B cell (primary cell): Measurements from ENCODE around the gene POLR1C.

Source experiments
- CTCF ChIP-seq: fragments of 200-600 bp; IDR thresholded peaks from one replicate; pipeline ENCODE4 v1.8.0; 2022; ENCODE audit warnings: antibody characterized with exemption, mild to moderate bottlenecking
- EZH2 ChIP-seq: IDR thresholded peaks from 2 replicates; pipeline ENCODE4 v1.6.1; 2012; ENCODE audit warnings: borderline replicate concordance, low read depth, mild to moderate bottlenecking, moderate library complexity, low read length; ENCODE audit not compliant: insufficient read depth, poor library complexity, severe bottlenecking

GRCh38 chr6:43510827-43511163, 6.1 kb upstream of the POLR1C start:
- TF ChIP-seq CTCF (no peak), EZH2 (no peak)
